Hepatocyte (in vitro differentiated cells): Measurements from ENCODE around the gene NKAIN2. TPM values are rescaled to one million over a fixed set of nuclear protein-coding genes. Genes with fewer than 3 reads are reported as not detected.

ENCODE experiments used
- DNase-seq: peaks from one replicate; pipeline ENCODE4 v3.0.0-alpha.2; 2016; ENCODE audit warnings: low spot score
- H2AFZ ChIP-seq: fragments of 200-600 bp; sonication (generic); 2 replicates; pipeline ENCODE4 v1.6.0; 2016; ENCODE audit warnings: antibody characterized with exemption, mild to moderate bottlenecking
- H3K27ac ChIP-seq: fragments of 200-600 bp; sonication (generic); 2 replicates; pipeline ENCODE4 v1.5.1; 2016; ENCODE audit warnings: mild to moderate bottlenecking
- H3K27me3 ChIP-seq: fragments of 200-600 bp; sonication (generic); 2 replicates; pipeline ENCODE4 v1.6.1; 2016
- H3K36me3 ChIP-seq: fragments of 200-600 bp; sonication (generic); replicated peaks from 2 replicates; pipeline ENCODE4 v1.5.1; 2016; ENCODE audit warnings: low read depth; ENCODE audit not compliant: insufficient read depth
- H3K4me1 ChIP-seq: fragments of 200-600 bp; sonication (generic); 2 replicates; pipeline ENCODE4 v1.5.1; 2016; ENCODE audit warnings: mild to moderate bottlenecking, moderate library complexity; ENCODE audit not compliant: insufficient read depth
- H3K4me2 ChIP-seq: fragments of 200-600 bp; sonication (generic); 2 replicates; pipeline ENCODE4 v1.6.0; 2016
- H3K4me3 ChIP-seq: fragments of 200-600 bp; sonication (generic); 2 replicates; pipeline ENCODE4 v1.5.1; 2016; ENCODE audit warnings: mild to moderate bottlenecking
- H3K79me2 ChIP-seq: fragments of 200-600 bp; sonication (generic); 2 replicates; pipeline ENCODE4 v1.6.0; 2017; ENCODE audit warnings: mild to moderate bottlenecking
- H3K9me2 ChIP-seq: fragments of 200-600 bp; sonication (generic); replicated peaks from 2 replicates; pipeline ENCODE4 v1.6.0; 2017; ENCODE audit warnings: mild to moderate bottlenecking; ENCODE audit not compliant: insufficient read depth
- H3K9me3 ChIP-seq: fragments of 200-600 bp; sonication (generic); 2 replicates; pipeline ENCODE4 v1.5.1; 2016; ENCODE audit warnings: low read depth, mild to moderate bottlenecking
- H4K20me1 ChIP-seq: fragments of 200-600 bp; sonication (generic); 2 replicates; pipeline ENCODE4 v1.6.0; 2016; ENCODE audit warnings: mild to moderate bottlenecking; ENCODE audit not compliant: insufficient read depth, poor library complexity, severe bottlenecking
- CTCF ChIP-seq: fragments of 200-600 bp; sonication (generic); IDR thresholded peaks from 2 replicates; pipeline ENCODE4 v1.5.1; 2016; ENCODE audit warnings: antibody characterized with exemption, mild to moderate bottlenecking; ENCODE audit not compliant: poor library complexity
- EZH2 ChIP-seq: fragments of 200-600 bp; sonication (generic); IDR thresholded peaks from 2 replicates; pipeline ENCODE4 v1.6.1; 2016; ENCODE audit warnings: antibody characterized with exemption, mild to moderate bottlenecking, borderline replicate concordance
- EZH2phosphoT487 ChIP-seq: fragments of 200-600 bp; sonication (generic); IDR thresholded peaks from one replicate; pipeline ENCODE4 v1.6.1; 2018; ENCODE audit warnings: antibody characterized with exemption, mild to moderate bottlenecking, low read depth, moderate library complexity; ENCODE audit not compliant: unreplicated experiment, severe bottlenecking
- WGBS: methylation state at CpG from one replicate; pipeline ENCODE4 v1.1.6; 2016; ENCODE audit warnings: low lambda C conversion rate; ENCODE audit errors: missing lambda C conversion rate; 5-methylcytosine and 5-hydroxymethylcytosine counted together
- polyA plus RNA-seq: library from polyadenylated mRNA; unstranded; fragments of >200 nt; fragmentation: Nextera tagmentation; extraction: Ambion mirVana; gene quantifications from 2 replicates; pipeline ENCODE4 v1.2.1, GENCODE V29; 2016
- total RNA-seq: library from RNA; depleted of rRNA; stranded (reverse); fragments of >200 nt; gene quantifications from 2 replicates; pipeline ENCODE4 v1.2.3, GENCODE V29; 2014

Gene NKAIN2
- total and polyA plus RNA-seq, 2 experiments from 2014 or later = 0.48 to 2.6 TPM

GRCh38 chr6:124052120-124052519 is 248.5 kb downstream of the NKAIN2 start:
- Histone ChIP-seq H3K4me3 (no peak overlapping the region), H3K79me2 (no peaks in the 10 kb centered on the region), H3K27ac (no peak overlapping the region), H3K4me1 (no peaks in the 10 kb centered on the region), H3K9me2 (no peaks in the 10 kb centered on the region), H3K36me3 (no peaks in the 10 kb centered on the region), H3K27me3 (no peaks in the 10 kb centered on the region), H3K4me2 (no peak overlapping the region), H2AFZ (no peak overlapping the region), H4K20me1 (no peaks in the 10 kb centered on the region), H3K9me3 (no peaks in the 10 kb centered on the region)
- WGBS = 89% methylated on average over 5 of the region's 5 CpGs
- DNase-seq = no peak
- TF ChIP-seq CTCF (no peak), EZH2 (no peak), EZH2phosphoT487 (no peak)

GRCh38 chr6:124053315-124053714 is 249.7 kb downstream of the NKAIN2 start:
- H3K27ac ChIP-seq = no peak overlapping the region
- no peaks in the 10 kb centered on the region for H3K36me3 ChIP-seq
- DNase-seq = no peak
- no peak overlapping the region for H3K4me3 ChIP-seq
- H2AFZ ChIP-seq = no peak overlapping the region
- H3K9me3 ChIP-seq = no peaks in the 10 kb centered on the region
- H3K79me2 ChIP-seq = no peaks in the 10 kb centered on the region
- TF ChIP-seq EZH2phosphoT487 (no peak), EZH2 (no peak), CTCF (no peak)
- H4K20me1 ChIP-seq = no peaks in the 10 kb centered on the region
- H3K4me2 ChIP-seq = no peak overlapping the region
- no peaks in the 10 kb centered on the region for H3K27me3 ChIP-seq
- no peaks in the 10 kb centered on the region for H3K9me2 ChIP-seq
- H3K4me1 ChIP-seq = no peaks in the 10 kb centered on the region
- WGBS = 79% methylated on average over 2 of the region's 2 CpGs

- DNase-seq = no peak
- peaks cover 3% of the 10 kb centered on the region for H3K27me3 ChIP-seq
- H3K4me2 ChIP-seq = no peak overlapping the region
- TF ChIP-seq CTCF (no peak), EZH2 (no peak), EZH2phosphoT487 (no peak)
- no peak overlapping the region for H2AFZ ChIP-seq
- no peaks in the 10 kb centered on the region for H3K9me3 ChIP-seq
- no peaks in the 10 kb centered on the region for H3K36me3 ChIP-seq
- H3K27ac ChIP-seq = no peak overlapping the region
- no peaks in the 10 kb centered on the region for H3K79me2 ChIP-seq
- no peaks in the 10 kb centered on the region for H4K20me1 ChIP-seq
- H3K9me2 ChIP-seq = no peaks in the 10 kb centered on the region
- no peaks in the 10 kb centered on the region for H3K4me1 ChIP-seq
- H3K4me3 ChIP-seq = no peak overlapping the region
Observed at GRCh38 chr6:124054034-124054433, 250.4 kb downstream of the NKAIN2 start.

GRCh38 chr6:124055395-124055794 is 251.7 kb downstream of the NKAIN2 start:
- no peaks in the 10 kb centered on the region for H3K9me2 ChIP-seq
- H3K27ac ChIP-seq = no peak overlapping the region
- no peak overlapping the region for H2AFZ ChIP-seq
- no peaks in the 10 kb centered on the region for H3K4me1 ChIP-seq
- no peaks in the 10 kb centered on the region for H4K20me1 ChIP-seq
- no peaks in the 10 kb centered on the region for H3K36me3 ChIP-seq
- H3K4me3 ChIP-seq = no peak overlapping the region
- H3K27me3 ChIP-seq = peaks cover 3% of the 10 kb centered on the region
- no peak for TF ChIP-seq EZH2phosphoT487
- TF ChIP-seq EZH2 = no peak
- TF ChIP-seq CTCF = no peak
- no peak for DNase-seq
- H3K79me2 ChIP-seq = no peaks in the 10 kb centered on the region
- H3K9me3 ChIP-seq = no peaks in the 10 kb centered on the region
- H3K4me2 ChIP-seq = no peak overlapping the region
